Endothelial cell of umbilical vein (primary cell): ENCODE measurements around the gene ZNF516. TPM values are rescaled to one million over a fixed set of nuclear protein-coding genes. Genes with fewer than 3 reads are reported as not detected.

ENCODE experiments used
- BruUV-seq: library from RNA; stranded (reverse); fragments of 400-500 nt; replicated peaks from 2 replicates; lab custom pipeline; 2021; lab: Mats Ljungman, UMichigan
- CTCF ChIA-PET: fragments of 300-600, 350-600 bp; sonication (Branson Sonifier 250); formaldehyde crosslinking; loops from one replicate; lab custom pipeline; 2021; ENCODE audit warnings: antibody characterized with exemption, inconsistent platforms; lab: Charles Lee
- POLR2A ChIA-PET: fragments of 300-600, 350-600 bp; sonication (Branson Sonifier 250); formaldehyde crosslinking; loops from one replicate; lab custom pipeline; 2021; ENCODE audit warnings: antibody characterized with exemption, inconsistent platforms; lab: Charles Lee
- DNase-seq: peaks from one replicate; pipeline ENCODE4 v3.0.0-alpha.2; 2011; ENCODE audit warnings: low read depth, low spot score
- FAIRE-seq: peaks from 2 replicates; lab custom pipeline; 2011; peaks lifted over from hg19 to GRCh38; lab: Jason Lieb, UNC
- H2AFZ ChIP-seq: 2 replicates; pipeline ENCODE4 v1.6.0; 2012; ENCODE audit warnings: low read depth, low read length, control low read depth, inconsistent platforms
- H3K27ac ChIP-seq: 2 replicates; pipeline ENCODE4 v1.5.1; 2011; ENCODE audit warnings: low read depth, mild to moderate bottlenecking, control low read depth, low read length, moderate library complexity; ENCODE audit not compliant: insufficient read depth
- H3K27me3 ChIP-seq, 2 experiments: 2 replicates each; pipeline versions ENCODE4 v1.6.0 to v1.6.1; 2011; ENCODE audit warnings: low read length in 2 of 2, mixed read lengths in 1 of 2; ENCODE audit not compliant: control insufficient read depth in 2 of 2, insufficient read depth in 2 of 2
- H3K36me3 ChIP-seq, 2 experiments: 2 replicates in 1 of 2; 3 replicates in 1 of 2; pipeline ENCODE4 v1.5.1; 2011; ENCODE audit warnings: low read length in 2 of 2, mild to moderate bottlenecking in 1 of 2, moderate library complexity in 1 of 2; ENCODE audit not compliant: control insufficient read depth in 2 of 2, insufficient read depth in 2 of 2; ENCODE audit errors: extremely low read depth in 1 of 2
- H3K4me1 ChIP-seq: 3 replicates; pipeline ENCODE4 v1.5.1; 2011; ENCODE audit warnings: mild to moderate bottlenecking, low read length; ENCODE audit not compliant: control insufficient read depth, insufficient read depth; ENCODE audit errors: extremely low read depth
- H3K4me2 ChIP-seq: 2 replicates; pipeline ENCODE4 v1.6.1; 2011; ENCODE audit warnings: low read length, control low read depth, mixed read lengths; ENCODE audit not compliant: insufficient read depth
- H3K4me3 ChIP-seq, 3 experiments: fragments of 200-600 bp in 1 of 3; sonication (generic), shearing (Covaris generic) in 1 of 3; replicated peaks in 1 of 3; 2 replicates each; pipeline ENCODE4 v1.5.1; 2011 to 2016; ENCODE audit warnings: control low read depth in 3 of 3, low read length in 3 of 3, mild to moderate bottlenecking in 2 of 3, inconsistent platforms in 1 of 3, low read depth in 1 of 3, moderate library complexity in 1 of 3; ENCODE audit not compliant: insufficient read depth in 1 of 3
- H3K79me2 ChIP-seq: 2 replicates; pipeline ENCODE4 v1.6.0; 2012; ENCODE audit warnings: low read length, inconsistent platforms; ENCODE audit not compliant: control insufficient read depth, insufficient read depth
- H3K9ac ChIP-seq: replicated peaks from 2 replicates; pipeline ENCODE3; 2011; ENCODE audit warnings: low read length, control low read depth; ENCODE audit not compliant: insufficient read depth; ENCODE audit errors: extremely low read depth
- H3K9me1 ChIP-seq: replicated peaks from 3 replicates; pipeline ENCODE4 v1.6.0; 2011; ENCODE audit warnings: mild to moderate bottlenecking, low read length; ENCODE audit not compliant: control insufficient read depth, insufficient read depth; ENCODE audit errors: extremely low read depth
- H3K9me3 ChIP-seq: replicated peaks from 2 replicates; pipeline ENCODE4 v1.5.1; 2012; ENCODE audit warnings: low read length, inconsistent platforms; ENCODE audit not compliant: control insufficient read depth, insufficient read depth
- H4K20me1 ChIP-seq: replicated peaks from 2 replicates; pipeline ENCODE3; 2011; ENCODE audit warnings: mild to moderate bottlenecking, low read length; ENCODE audit not compliant: control insufficient read depth, insufficient read depth; ENCODE audit errors: extremely low read depth
- EZH2 ChIP-seq: IDR thresholded peaks from 2 replicates; pipeline ENCODE4 v1.6.1; 2012; ENCODE audit warnings: borderline replicate concordance, low read depth, mild to moderate bottlenecking, moderate library complexity, low read length, inconsistent platforms; ENCODE audit not compliant: severe bottlenecking
- FOS ChIP-seq: IDR thresholded peaks from 2 replicates; pipeline ENCODE4 v1.6.1; 2011; ENCODE audit warnings: mild to moderate bottlenecking, low read length, moderate library complexity, borderline replicate concordance; ENCODE audit not compliant: insufficient read depth
- GATA2 ChIP-seq: IDR thresholded peaks from 2 replicates; pipeline ENCODE4 v1.7.0; 2011; ENCODE audit warnings: low read depth, mild to moderate bottlenecking, moderate library complexity, mixed read lengths, low read length; ENCODE audit not compliant: insufficient read length, insufficient read depth
- JUN ChIP-seq: IDR thresholded peaks from 2 replicates; pipeline ENCODE4 v1.6.1; 2011; ENCODE audit warnings: borderline replicate concordance, low read depth; ENCODE audit not compliant: insufficient read length, insufficient read depth
- MYC ChIP-seq: IDR thresholded peaks from one replicate; pipeline ENCODE4 v1.6.1; 2011; ENCODE audit warnings: mild to moderate bottlenecking, low read depth, low read length
- POLR2A ChIP-seq: IDR thresholded peaks from 2 replicates; pipeline ENCODE4 v1.6.1; 2012; ENCODE audit warnings: low read depth, mild to moderate bottlenecking, control low read depth, low read length
- dilution Hi-C: fragments of 300-500 bp; cut with MboI; formaldehyde crosslinking; loops from one replicate; pipeline ENCODE4 v1.15.0; 2019; ENCODE audit warnings: low sequenced_read_pairs; ENCODE audit not compliant: extremely low pct_ligation_motif_present
- intact Hi-C: fragments of 100-400 bp; cut with micrococcal nuclease; formaldehyde crosslinking; loops from one replicate; pipeline ENCODE4 v1.10.0; 2022
- polyA plus RNA-seq, 4 experiments: library from polyadenylated mRNA; depleted of rRNA in 3 of 4; stranded (reverse) in 3 of 4; unstranded in 1 of 4; fragments of >200 nt; gene quantifications; 2 replicates each; pipeline versions ENCODE4 v1.2.1 to v1.2.3, GENCODE V29; 2011 to 2012; ENCODE audit warnings: missing spikeins in 1 of 4
- total RNA-seq: library from RNA; stranded (reverse); gene quantifications from 2 replicates; pipeline ENCODE4 v1.2.3, GENCODE V29; 2021
- TF ChIP-seq, protein P1 (sequence below), 2 donors: IDR thresholded peaks; 1 replicate in 1 of 2; 2 replicates in 1 of 2; pipeline ENCODE4 v1.5.1; 2011; ENCODE audit warnings: low read length in 2 of 2, mild to moderate bottlenecking in 2 of 2, moderate library complexity in 2 of 2, control low read depth in 1 of 2, inconsistent platforms in 1 of 2, low read depth in 1 of 2; ENCODE audit not compliant: insufficient read depth in 1 of 2; ENCODE audit errors: extremely low read depth in 1 of 2
- TF ChIP-seq, protein P2 (sequence below): IDR thresholded peaks from 2 replicates; pipeline ENCODE4 v1.6.1; 2011; ENCODE audit not compliant: insufficient read depth, insufficient read length

The ZNF516 gene
- total and polyA plus RNA-seq, 2 donors (not counting 3 experiments of a cell fraction or from before 2014, with no cell fraction given): 3.6 to 19.1 TPM

DNA sequence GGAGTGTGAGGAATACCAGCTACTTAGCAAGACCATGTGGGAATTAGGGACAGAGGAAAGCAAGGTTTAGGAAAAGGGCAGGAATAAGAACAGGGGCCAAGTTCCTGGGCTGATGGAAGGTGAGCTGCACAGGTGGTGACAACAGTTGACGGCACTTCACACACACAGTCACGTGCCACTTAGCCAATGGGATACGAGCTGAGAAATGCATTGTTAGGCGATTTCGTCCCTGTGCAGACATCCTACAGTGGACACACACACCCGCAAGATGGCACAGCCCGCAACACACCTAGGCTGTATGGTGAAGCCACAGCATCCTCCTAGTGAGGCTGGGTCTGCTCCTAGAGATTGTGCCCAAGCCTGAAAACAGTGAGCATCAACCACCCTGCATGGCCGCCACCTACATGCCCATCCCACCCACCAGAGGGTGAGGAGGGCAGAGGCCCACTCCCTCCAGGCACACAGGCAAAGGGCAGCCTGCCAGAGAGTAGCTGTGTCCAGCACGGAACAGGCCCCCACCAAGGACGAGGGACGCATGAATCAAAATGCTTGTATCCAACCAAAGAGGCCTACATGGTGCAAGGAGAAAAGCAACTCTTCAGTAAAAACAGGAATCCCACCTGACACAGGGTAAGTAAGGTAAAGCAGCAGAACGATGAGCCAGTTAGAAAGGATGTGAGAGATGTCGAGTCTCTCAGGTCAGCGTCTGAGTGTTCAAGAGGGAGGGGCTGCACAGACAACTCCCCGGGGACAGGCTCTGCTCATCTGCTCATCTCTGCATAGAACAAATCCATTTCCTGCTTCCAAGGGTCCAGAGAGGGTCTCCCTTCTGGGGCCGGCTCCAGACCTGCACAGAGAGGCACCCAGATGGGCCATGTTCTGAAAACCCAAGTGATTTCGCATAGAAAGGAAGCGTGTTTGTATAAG, 51.3 kb downstream of the ZNF516 start:
- H3K4me2 ChIP-seq: no peak overlapping the region
- H3K9ac ChIP-seq: no peak overlapping the region
- H3K79me2 ChIP-seq: no peaks in the 10 kb centered on the region
- no peak for TF ChIP-seq EZH2
- H3K36me3 ChIP-seq: peaks cover 0 to 4% of the 10 kb centered on the region in 2 experiments
- no TSS peak for BruUV-seq
- H2AFZ ChIP-seq: no peak overlapping the region
- no peak overlapping the region for H3K4me3 ChIP-seq
- H3K9me1 ChIP-seq: no peaks in the 10 kb centered on the region
- ChIA-PET POLR2A (no interaction called here), CTCF (no interaction called here)
- intact Hi-C loops (no loop called here), dilution Hi-C loops (no loop called here)
- DNase-seq: no peak
- FAIRE-seq: no peak
- no peaks in the 10 kb centered on the region for H3K9me3 ChIP-seq
- no peaks in the 10 kb centered on the region for H4K20me1 ChIP-seq
- H3K27me3 ChIP-seq: no peaks in the 10 kb centered on the region
- H3K27ac ChIP-seq: no peak overlapping the region
- H3K4me1 ChIP-seq: peaks cover 11% of the 10 kb centered on the region

DNA sequence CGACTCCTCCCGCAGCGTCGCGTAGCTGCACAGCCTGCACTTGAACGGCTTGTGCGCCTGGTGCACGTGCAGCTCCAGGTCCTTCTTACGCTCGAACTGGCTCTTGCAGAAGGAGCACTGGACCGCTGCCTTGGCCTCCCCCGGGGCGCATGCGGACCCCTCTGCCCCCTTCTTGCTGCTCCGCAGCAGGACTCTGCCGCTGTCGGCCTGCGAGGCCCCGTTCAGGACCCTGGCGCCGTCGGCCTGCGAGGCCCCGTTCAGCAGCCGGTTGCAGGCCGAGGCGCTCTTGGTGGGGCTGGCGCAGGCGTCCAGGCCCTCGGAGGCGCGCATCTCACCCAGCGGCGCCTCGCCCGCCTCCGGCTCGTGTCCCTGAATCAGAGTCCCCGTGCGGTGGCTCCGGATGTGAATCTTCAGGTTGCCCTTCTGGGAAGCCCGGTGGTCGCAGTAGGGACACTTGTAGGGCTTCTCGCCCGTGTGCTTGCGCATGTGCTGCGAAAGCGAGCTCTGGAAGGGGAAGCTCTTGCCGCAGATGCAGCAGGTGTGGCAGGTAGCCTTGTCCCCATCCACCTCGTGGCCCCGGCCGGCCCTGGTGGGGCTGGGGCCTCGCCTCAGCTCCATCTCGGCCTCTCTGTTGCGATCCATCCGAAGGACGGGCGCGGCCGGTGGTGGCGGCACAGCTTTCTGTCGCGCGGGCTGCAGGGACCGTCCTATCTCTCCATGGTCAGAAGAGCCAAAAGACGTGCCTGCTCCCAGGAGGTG, 52.5 kb downstream of the ZNF516 start:
- no peak for FAIRE-seq
- dilution Hi-C loops: no loop called here
- CTCF ChIA-PET: no interaction called here

More for the DNA sequence above, 52.5 kb downstream of the ZNF516 start:
- H4K20me1 ChIP-seq: no peaks in the 10 kb centered on the region
- no peak for TF ChIP-seq EZH2
- no peak for TF ChIP-seq GATA2
- no peak for TF ChIP-seq JUN
- TF ChIP-seq MYC: no peak
- TF ChIP-seq, protein P1, sequence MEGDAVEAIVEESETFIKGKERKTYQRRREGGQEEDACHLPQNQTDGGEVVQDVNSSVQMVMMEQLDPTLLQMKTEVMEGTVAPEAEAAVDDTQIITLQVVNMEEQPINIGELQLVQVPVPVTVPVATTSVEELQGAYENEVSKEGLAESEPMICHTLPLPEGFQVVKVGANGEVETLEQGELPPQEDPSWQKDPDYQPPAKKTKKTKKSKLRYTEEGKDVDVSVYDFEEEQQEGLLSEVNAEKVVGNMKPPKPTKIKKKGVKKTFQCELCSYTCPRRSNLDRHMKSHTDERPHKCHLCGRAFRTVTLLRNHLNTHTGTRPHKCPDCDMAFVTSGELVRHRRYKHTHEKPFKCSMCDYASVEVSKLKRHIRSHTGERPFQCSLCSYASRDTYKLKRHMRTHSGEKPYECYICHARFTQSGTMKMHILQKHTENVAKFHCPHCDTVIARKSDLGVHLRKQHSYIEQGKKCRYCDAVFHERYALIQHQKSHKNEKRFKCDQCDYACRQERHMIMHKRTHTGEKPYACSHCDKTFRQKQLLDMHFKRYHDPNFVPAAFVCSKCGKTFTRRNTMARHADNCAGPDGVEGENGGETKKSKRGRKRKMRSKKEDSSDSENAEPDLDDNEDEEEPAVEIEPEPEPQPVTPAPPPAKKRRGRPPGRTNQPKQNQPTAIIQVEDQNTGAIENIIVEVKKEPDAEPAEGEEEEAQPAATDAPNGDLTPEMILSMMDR (IDR thresholded peaks at IDR 0.05; ENCODE audit: extremely low read depth in 1 of 2, insufficient read depth in 1 of 2, low read depth in 1 of 2, low read length in 2 of 2): no peak
- TF ChIP-seq, protein P2, sequence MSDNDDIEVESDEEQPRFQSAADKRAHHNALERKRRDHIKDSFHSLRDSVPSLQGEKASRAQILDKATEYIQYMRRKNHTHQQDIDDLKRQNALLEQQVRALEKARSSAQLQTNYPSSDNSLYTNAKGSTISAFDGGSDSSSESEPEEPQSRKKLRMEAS: no peak
- TF ChIP-seq FOS: no peak
- no peak for TF ChIP-seq POLR2A
- no peak for DNase-seq
- H3K79me2 ChIP-seq: no peaks in the 10 kb centered on the region
- H2AFZ ChIP-seq: no peak overlapping the region
- H3K4me3 ChIP-seq: no peak overlapping the region
- no peaks in the 10 kb centered on the region for H3K27me3 ChIP-seq
- no peak overlapping the region for H3K4me2 ChIP-seq
- H3K36me3 ChIP-seq: peaks cover 0 to 4% of the 10 kb centered on the region in 2 experiments
- H3K9me1 ChIP-seq: no peaks in the 10 kb centered on the region
- peaks cover 6% of the 10 kb centered on the region for H3K4me1 ChIP-seq
- H3K9ac ChIP-seq: no peak overlapping the region
- no peak overlapping the region for H3K27ac ChIP-seq
- no TSS peak for BruUV-seq
- intact Hi-C loops: no loop called here
- POLR2A ChIA-PET: no interaction called here
- H3K9me3 ChIP-seq: no peaks in the 10 kb centered on the region
